H1 (cell line): ENCODE results near the gene WDR41. TPM values are rescaled to one million over a fixed set of nuclear protein-coding genes. Genes with fewer than 3 reads are reported as not detected.

Source experiments
- CTCF ChIA-PET: fragments of 300-600 bp; sonication (Branson Sonifier 250); formaldehyde crosslinking; loops from one replicate; lab custom pipeline; 2021; ENCODE audit not compliant: partially characterized antibody; lab: Charles Lee
- POLR2A ChIA-PET: fragments of 300-600 bp; sonication (Branson Sonifier 250); formaldehyde crosslinking; loops from one replicate; lab custom pipeline; 2021; ENCODE audit warnings: inconsistent platforms; ENCODE audit not compliant: partially characterized antibody; lab: Charles Lee
- DNase-seq, 2 experiments: peaks; one replicate each; pipeline versions ENCODE4 v3.0.0 to v3.0.0-alpha.2; 2010 to 2022; ENCODE audit warnings: low spot score in 2 of 2, low read depth in 1 of 2, mixed read lengths in 1 of 2
- FAIRE-seq: peaks from 2 replicates; lab custom pipeline; 2011; peaks lifted over from hg19 to GRCh38; lab: Jason Lieb, UNC
- H2AFZ ChIP-seq: 2 replicates; pipeline ENCODE4 v1.8.1; 2012; ENCODE audit warnings: low read length, inconsistent platforms
- H2AK5ac ChIP-seq: 2 replicates; pipeline ENCODE4 v1.6.1; 2013; ENCODE audit warnings: low read depth, low read length
- H2BK120ac ChIP-seq: replicated peaks from 2 replicates; pipeline ENCODE3; 2013; ENCODE audit warnings: low read depth, low read length, inconsistent platforms
- H2BK12ac ChIP-seq: 2 replicates; pipeline ENCODE4 v1.6.1; 2013; ENCODE audit warnings: low read depth, low read length
- H2BK15ac ChIP-seq: 2 replicates; pipeline ENCODE4 v1.6.1; 2013; ENCODE audit warnings: low read length
- H2BK20ac ChIP-seq: 2 replicates; pipeline ENCODE4 v1.6.1; 2013; ENCODE audit warnings: low read length
- H2BK5ac ChIP-seq: 2 replicates; pipeline ENCODE4 v1.6.1; 2013; ENCODE audit warnings: low read depth, low read length
- H3K14ac ChIP-seq: 2 replicates; pipeline ENCODE4 v1.6.1; 2013; ENCODE audit warnings: inconsistent platforms; ENCODE audit not compliant: insufficient read length
- H3K18ac ChIP-seq: 2 replicates; pipeline ENCODE4 v1.6.1; 2013; ENCODE audit warnings: low read length; ENCODE audit errors: extremely low read depth
- H3K23ac ChIP-seq: 2 replicates; pipeline ENCODE4 v1.6.1; 2013; ENCODE audit warnings: inconsistent platforms; ENCODE audit not compliant: insufficient read length
- H3K23me2 ChIP-seq: 2 replicates; pipeline ENCODE4 v1.6.1; 2013; ENCODE audit warnings: low read depth, low read length
- H3K27ac ChIP-seq: 2 replicates; pipeline ENCODE4 v1.6.1; 2011; ENCODE audit warnings: low read depth, low read length, inconsistent platforms
- H3K27me3 ChIP-seq, 4 experiments: replicated peaks in 1 of 4; 1 replicate in 1 of 4; 2 replicates in 3 of 4; pipeline versions ENCODE4 v1.6.1 to v1.8.1; 2011 to 2013; ENCODE audit warnings: low read length in 3 of 4, mild to moderate bottlenecking in 3 of 4, inconsistent platforms in 2 of 4, mixed read lengths in 2 of 4, moderate library complexity in 1 of 4; ENCODE audit not compliant: control insufficient read depth in 3 of 4, insufficient read depth in 3 of 4; ENCODE audit errors: extremely low read depth in 1 of 4
- H3K36me3 ChIP-seq, 4 experiments: 2 replicates each; pipeline versions ENCODE4 v1.6.1 to v1.8.1; 2011 to 2013; ENCODE audit warnings: mild to moderate bottlenecking in 4 of 4, low read length in 3 of 4, moderate library complexity in 2 of 4, control low read depth in 1 of 4, inconsistent platforms in 1 of 4; ENCODE audit not compliant: insufficient read depth in 4 of 4, control insufficient read depth in 2 of 4
- H3K4ac ChIP-seq: replicated peaks from 2 replicates; pipeline ENCODE3; 2013; ENCODE audit warnings: low read length, low read depth, mixed read lengths, inconsistent platforms; ENCODE audit not compliant: insufficient read length
- H3K4me1 ChIP-seq, 4 experiments: replicated peaks in 1 of 4; 1 replicate in 1 of 4; 2 replicates in 3 of 4; pipeline versions ENCODE4 v1.6.1 to v1.8.1; 2011 to 2013; ENCODE audit warnings: low read length in 3 of 4, inconsistent platforms in 2 of 4, mixed read lengths in 1 of 4; ENCODE audit not compliant: insufficient read depth in 4 of 4, control insufficient read depth in 3 of 4
- H3K4me2 ChIP-seq, 2 experiments: 2 replicates each; pipeline versions ENCODE4 v1.6.1 to v1.8.1; 2011 to 2013; ENCODE audit warnings: low read depth in 2 of 2, low read length in 2 of 2, control low read depth in 1 of 2, inconsistent platforms in 1 of 2, mild to moderate bottlenecking in 1 of 2; ENCODE audit not compliant: insufficient read depth in 1 of 2
- H3K4me3 ChIP-seq, 4 experiments: fragments of 200-600, 300-600 bp in 1 of 4; sonication (generic), shearing (Covaris generic), sonication (Bioruptor Twin) in 1 of 4; 2 replicates each; pipeline versions ENCODE4 v1.5.1 to v1.8.1; 2011 to 2016; ENCODE audit warnings: low read length in 4 of 4, low read depth in 3 of 4, control low read depth in 2 of 4, inconsistent platforms in 2 of 4, mild to moderate bottlenecking in 2 of 4, mixed read lengths in 1 of 4, moderate library complexity in 1 of 4; ENCODE audit not compliant: insufficient read depth in 2 of 4; ENCODE audit errors: extremely low read depth in 1 of 4
- H3K56ac ChIP-seq: replicated peaks from 2 replicates; pipeline ENCODE3; 2013; ENCODE audit warnings: low read depth, mild to moderate bottlenecking, mixed read lengths, low read length, inconsistent platforms; ENCODE audit not compliant: insufficient read length
- H3K79me1 ChIP-seq: 2 replicates; pipeline ENCODE4 v1.6.1; 2013; ENCODE audit warnings: low read depth, low read length, control low read depth
- H3K79me2 ChIP-seq, 2 experiments: 2 replicates each; pipeline versions ENCODE4 v1.6.1 to v1.8.1; 2012 to 2013; ENCODE audit warnings: low read length in 2 of 2, mild to moderate bottlenecking in 2 of 2, inconsistent platforms in 1 of 2; ENCODE audit not compliant: insufficient read depth in 2 of 2, control insufficient read depth in 1 of 2
- H3K9ac ChIP-seq, 4 experiments: replicated peaks in 1 of 4; 1 replicate in 1 of 4; 2 replicates in 3 of 4; pipeline versions ENCODE4 v1.6.1 to v1.8.1; 2011 to 2013; ENCODE audit warnings: low read depth in 3 of 4, low read length in 3 of 4, control low read depth in 2 of 4, mild to moderate bottlenecking in 2 of 4, moderate library complexity in 2 of 4, inconsistent platforms in 1 of 4; ENCODE audit errors: extremely low read depth in 1 of 4
- H3K9me3 ChIP-seq, 2 experiments: 2 replicates each; pipeline versions ENCODE4 v1.6.1 to v1.8.1; 2012 to 2013; ENCODE audit warnings: mild to moderate bottlenecking in 2 of 2, moderate library complexity in 2 of 2, control low read depth in 1 of 2, inconsistent platforms in 1 of 2, low read depth in 1 of 2, low read length in 1 of 2, mixed read lengths in 1 of 2; ENCODE audit not compliant: insufficient read depth in 2 of 2
- H4K20me1 ChIP-seq, 2 experiments: replicated peaks in 1 of 2; 2 replicates each; pipeline versions ENCODE3 to v1.8.1; 2011 to 2013; ENCODE audit warnings: inconsistent platforms in 2 of 2, low read length in 2 of 2, mild to moderate bottlenecking in 1 of 2; ENCODE audit not compliant: insufficient read depth in 2 of 2, control insufficient read depth in 1 of 2
- H4K5ac ChIP-seq: 2 replicates; pipeline ENCODE4 v1.6.1; 2013; ENCODE audit warnings: low read length, low read depth, mixed read lengths, inconsistent platforms; ENCODE audit not compliant: insufficient read length
- H4K8ac ChIP-seq: 2 replicates; pipeline ENCODE4 v1.8.0; 2013; ENCODE audit warnings: mild to moderate bottlenecking, moderate library complexity, low read length, inconsistent platforms; ENCODE audit not compliant: insufficient read depth; ENCODE audit errors: extremely low read depth
- H4K91ac ChIP-seq: replicated peaks from 2 replicates; pipeline ENCODE3; 2013; ENCODE audit warnings: low read length, mixed read lengths, inconsistent platforms; ENCODE audit not compliant: insufficient read length
- BCL11A ChIP-seq, 2 experiments: IDR thresholded peaks; one replicate each; pipeline ENCODE4 v1.6.1; 2011; ENCODE audit warnings: low read depth in 2 of 2, low read length in 2 of 2, mild to moderate bottlenecking in 2 of 2
- CBX8 ChIP-seq: fragments of 300-800, 300-1000 bp; sonication (generic); IDR thresholded peaks from 2 replicates; pipeline ENCODE4 v1.7.1; 2016; ENCODE audit warnings: low read depth, low read length, borderline replicate concordance
- CEBPB ChIP-seq: IDR thresholded peaks from 2 replicates; pipeline ENCODE4 v1.6.1; 2012; ENCODE audit warnings: low read depth, low read length
- SAP30 ChIP-seq: fragments of 300-600 bp; sonication (generic); IDR thresholded peaks from 2 replicates; pipeline ENCODE4 v1.7.1; 2012; ENCODE audit warnings: low read length, moderate library complexity, mild to moderate bottlenecking, inconsistent platforms; ENCODE audit not compliant: insufficient read depth, insufficient replicate concordance
- WGBS, 2 experiments: shearing (Covaris generic) in 1 of 2; methylation state at CpG; one replicate each; pipeline versions ENCODE4 v1.1.6 to v1.1.7; 2013 to 2015; ENCODE audit warnings: low lambda C conversion rate in 2 of 2, mixed read lengths in 2 of 2, inconsistent platforms in 1 of 2, low coverage in 1 of 2, missing lambda C conversion rate in 1 of 2; ENCODE audit not compliant: insufficient replicate concordance in 2 of 2, insufficient coverage in 1 of 2, insufficient read length in 1 of 2; ENCODE audit errors: extremely low coverage in 1 of 2, missing lambda C conversion rate in 1 of 2; 5-methylcytosine and 5-hydroxymethylcytosine counted together
- polyA plus RNA-seq, 7 experiments: library from polyadenylated mRNA; depleted of rRNA in 3 of 7; stranded (reverse) in 5 of 7; unstranded in 2 of 7; fragments of >200 nt in 5 of 7; fragments of 200-250 nt in 2 of 7; gene quantifications; 1 replicate in 5 of 7; 2 replicates in 1 of 7; 4 replicates in 1 of 7; pipeline versions ENCODE4 v1.2.1 to v1.2.3, GENCODE V29; 2011 to 2013; ENCODE audit warnings: missing spikeins in 2 of 7, mixed read lengths in 2 of 7
- total RNA-seq: library from RNA; stranded (reverse); fragmentation: NEBNext Ultra II Directional; extraction: Animal tissue kit (Norgen Biotek cat#: 25700); gene quantifications from 2 replicates; pipeline ENCODE4 v1.2.1, GENCODE V29; 2021

WDR41 gene
- total and polyA plus RNA-seq, 2 of the 8 experiments (the other 6 are each of a cell fraction or from before 2014, with no cell fraction given): 16.4 to 44.9 TPM

- H4K8ac ChIP-seq: no peak overlapping the region
- no peak overlapping the region for H2BK120ac ChIP-seq
- TF ChIP-seq SAP30 (no peak), CEBPB (no peak), BCL11A (IDR thresholded peaks at IDR 0.05; ENCODE audit: low read depth in 2 of 2, low read length in 2 of 2) (no peak), CBX8 (no peak)
- no peak overlapping the region for H2AFZ ChIP-seq
- H3K23ac ChIP-seq: no peak overlapping the region
- no peaks in the 10 kb centered on the region for H3K79me2 ChIP-seq
- H3K36me3 ChIP-seq: peaks cover 0 to 6% (median 2%) of the 10 kb centered on the region in 4 experiments; a peak in 4 of 8 replicates
- H2BK12ac ChIP-seq: no peak overlapping the region
- H3K18ac ChIP-seq: no peak overlapping the region
- H4K20me1 ChIP-seq: no peaks in the 10 kb centered on the region
- no peak overlapping the region for H2BK5ac ChIP-seq
- no peak overlapping the region for H3K4me3 ChIP-seq
- no peak overlapping the region for H3K4ac ChIP-seq
- H3K9me3 ChIP-seq: no peaks in the 10 kb centered on the region
- H4K91ac ChIP-seq: no peak overlapping the region
- 94% methylated on average over 3 of the region's 3 CpGs; no CpG with 5 or more reads in 1 of the 2 experiments for WGBS, 2 experiments
- H3K4me2 ChIP-seq: no peak overlapping the region
- H3K9ac ChIP-seq: no peak overlapping the region
- no peak overlapping the region for H3K56ac ChIP-seq
- H3K23me2 ChIP-seq: no peaks in the 10 kb centered on the region
- FAIRE-seq (no peak), DNase-seq (no peak)
- H3K14ac ChIP-seq: no peak overlapping the region
- no peak overlapping the region for H2BK15ac ChIP-seq
- CTCF ChIA-PET: interaction anchor here (1.0 kb wide), 1 partner anchor 20 kb away, joined by 4 read pairs; no protein-coding TSS in a partner anchor
- H3K27me3 ChIP-seq: no peaks in the 10 kb centered on the region
- H2BK20ac ChIP-seq: no peak overlapping the region
- POLR2A ChIA-PET: interaction anchor here (0.9 kb wide), 1 partner anchor 32 kb away, joined by 3 read pairs; no protein-coding TSS in a partner anchor
- H2AK5ac ChIP-seq: no peak overlapping the region
- no peaks in the 10 kb centered on the region for H3K4me1 ChIP-seq
- H3K27ac ChIP-seq: no peak overlapping the region
- no peaks in the 10 kb centered on the region for H3K79me1 ChIP-seq
- no peak overlapping the region for H4K5ac ChIP-seq
Observed at GRCh38 chr5:77454123-77454522, 38.0 kb downstream of the WDR41 start.
